Measurements from ENCODE around the gene CFAP47.
"Not testable (repeated sequence)": the region's sequence is repeated elsewhere in the genome, so short reads cannot be mapped to it uniquely, and the experiment has no call there.

The CFAP47 gene

GRCh38 chrX:36035550-36035949 is 116.0 kb downstream of the CFAP47 start:
- DNase-seq (ENCODE audit: low read depth), result no peak
- TF ChIP-seq CTCF (conservative IDR thresholded peaks at IDR 0.05; ENCODE audit: low read depth, low read length), result no peak

GRCh38 chrX:36062778-36063177 is 143.2 kb downstream of the CFAP47 start:
- no peak for TF ChIP-seq CTCF (conservative IDR thresholded peaks at IDR 0.05; ENCODE audit: low read depth, low read length)

More at GRCh38 chrX:36035550-36035949, 116.0 kb downstream of the CFAP47 start:
- H3K4me3 ChIP-seq (ENCODE audit: low read length), result no peak overlapping the region

GRCh38 chrX:36071061-36071460 is 151.5 kb downstream of the CFAP47 start:
- no peak overlapping the region for H3K4me3 ChIP-seq (ENCODE audit: low read length)
- TF ChIP-seq CTCF (conservative IDR thresholded peaks at IDR 0.05; ENCODE audit: low read depth, low read length), result no peak
- no peak for DNase-seq (ENCODE audit: low read depth)

More at GRCh38 chrX:36062778-36063177, 143.2 kb downstream of the CFAP47 start:
- DNase-seq (ENCODE audit: low read depth), result no peak
- H3K4me3 ChIP-seq (ENCODE audit: low read length), result no peak overlapping the region

GRCh38 chrX:36075009-36075408 is 155.5 kb downstream of the CFAP47 start:
- DNase-seq (ENCODE audit: low read depth), result not testable (repeated sequence)

GRCh38 chrX:36083256-36083655 is 163.7 kb downstream of the CFAP47 start:
- no peak overlapping the region for H3K4me3 ChIP-seq (ENCODE audit: low read length)
- DNase-seq (ENCODE audit: low read depth), result no peak
- TF ChIP-seq CTCF (conservative IDR thresholded peaks at IDR 0.05; ENCODE audit: low read depth, low read length), result no peak

More at GRCh38 chrX:36075009-36075408, 155.5 kb downstream of the CFAP47 start:
- not testable (repeated sequence) for H3K4me3 ChIP-seq (ENCODE audit: low read length)

DNA sequence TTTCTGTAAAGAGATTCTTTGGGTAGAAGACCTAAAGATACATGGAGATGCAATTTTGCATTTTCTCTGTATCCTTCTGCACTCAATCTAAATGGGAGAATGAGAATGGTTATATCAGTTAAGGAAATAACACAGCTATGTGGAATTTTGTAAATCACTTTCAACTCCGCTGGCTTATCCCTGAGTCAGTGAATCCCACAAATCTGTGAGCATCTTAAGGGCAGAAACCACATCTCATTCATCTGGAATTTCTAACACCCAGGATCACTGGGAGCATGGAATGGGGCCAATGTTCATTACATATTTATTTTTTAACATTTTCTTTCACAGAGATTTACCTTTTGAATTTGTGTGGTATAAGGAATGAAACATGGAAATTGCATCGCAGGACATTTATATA is 167.8 kb downstream of the CFAP47 start:
- no peak overlapping the region for H3K4me3 ChIP-seq (ENCODE audit: low read length)
- no peak for DNase-seq (ENCODE audit: low read depth)
- TF ChIP-seq CTCF (conservative IDR thresholded peaks at IDR 0.05; ENCODE audit: low read depth, low read length), result no peak

DNA sequence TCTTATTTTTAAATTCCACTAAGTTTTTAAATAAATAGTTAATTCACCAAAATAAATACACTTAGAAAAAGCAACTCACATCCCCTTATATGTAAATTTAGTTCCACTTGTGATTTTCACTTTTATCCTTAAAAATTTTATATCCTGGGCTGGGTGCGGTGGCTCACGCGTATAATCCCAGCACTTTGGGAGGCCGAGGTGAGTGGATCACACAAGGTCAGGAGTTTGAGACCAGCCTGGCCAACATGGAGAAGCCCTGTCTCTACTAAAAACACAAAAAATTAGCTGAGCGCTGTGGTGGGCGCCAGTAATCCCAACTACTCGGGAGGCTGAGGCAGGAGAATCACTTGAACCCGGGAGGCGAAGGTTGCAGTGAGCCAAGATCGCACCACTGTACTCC is 169.4 kb downstream of the CFAP47 start:
- DNase-seq (ENCODE audit: low read depth); H3K4me3 ChIP-seq (ENCODE audit: low read length): not testable (repeated sequence)

DNA sequence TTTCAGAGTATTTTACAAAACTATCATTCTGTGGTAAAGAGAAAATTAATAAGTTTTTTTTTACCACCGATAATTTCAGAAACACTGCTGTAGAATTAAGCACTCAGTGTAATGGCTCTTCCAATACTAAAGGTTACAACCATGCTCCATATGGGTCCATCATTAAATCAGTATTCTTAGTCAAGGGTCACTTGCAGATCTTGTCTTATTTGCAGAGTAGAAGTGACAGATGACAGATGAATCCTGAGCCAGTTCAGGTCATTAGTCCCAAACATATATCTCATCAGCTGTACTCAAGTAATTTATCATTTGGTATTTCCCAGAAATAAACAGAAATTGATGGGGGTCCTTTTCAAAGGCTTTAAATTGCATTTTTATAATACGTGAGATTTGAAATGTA is 182.9 kb downstream of the CFAP47 start:
- no peak overlapping the region for H3K4me3 ChIP-seq (ENCODE audit: low read length)
- TF ChIP-seq CTCF (conservative IDR thresholded peaks at IDR 0.05; ENCODE audit: low read depth, low read length), result no peak
- no peak for DNase-seq (ENCODE audit: low read depth)

Data from retinal pigment epithelial cell (primary cell).